Measurements from ENCODE around the gene ZNF236. TPM values are rescaled to one million over a fixed set of nuclear protein-coding genes. Genes with fewer than 3 reads are reported as not detected.

Gene ZNF236
- total RNA-seq, 1 donor from 2014 or later = 32.5 TPM

DNA sequence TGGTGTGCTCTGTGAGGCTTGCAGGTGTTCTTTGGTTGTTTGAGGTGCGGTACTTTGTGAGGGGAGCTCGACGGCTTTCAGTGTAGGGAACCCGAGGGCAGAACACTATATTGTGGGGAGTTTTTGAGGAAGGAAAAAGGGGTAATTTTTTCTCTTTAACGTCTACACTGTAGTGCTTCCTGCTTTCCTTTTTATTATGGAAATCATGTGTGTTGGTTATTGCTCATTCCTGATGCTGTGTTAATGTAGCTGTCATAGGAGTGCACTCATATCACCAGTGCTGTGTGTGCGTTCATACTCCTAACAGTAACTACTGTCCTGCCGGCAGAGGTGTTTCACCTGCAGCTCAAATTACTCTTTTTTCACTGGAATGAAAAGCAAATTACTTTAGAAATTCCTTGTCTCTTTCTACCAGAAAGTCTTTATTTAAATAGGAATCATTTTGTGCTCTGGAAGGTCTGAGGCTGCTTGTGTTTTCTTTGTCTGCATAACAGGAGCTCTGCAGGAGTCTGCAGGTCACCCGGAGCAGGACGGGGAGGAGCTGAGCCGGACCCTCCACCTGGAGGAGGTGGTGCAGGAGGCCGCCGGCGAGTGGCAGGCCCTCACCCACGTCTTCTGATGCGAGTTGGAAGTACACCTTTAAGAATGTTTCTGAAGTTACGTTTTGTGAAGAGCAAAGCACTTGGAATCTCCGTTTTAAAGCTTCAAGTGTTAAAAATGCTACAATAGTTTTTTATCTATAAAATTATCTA, 145.5 kb downstream of the ZNF236 start:
- Mint-ChIP-seq H3K27ac (no peak overlapping the region), H3K9me3 (ENCODE audit: low read depth) (peaks cover 9% of the 10 kb centered on the region), H3K4me3 (ENCODE audit: low read depth) (no peak overlapping the region), H3K36me3 (ENCODE audit: insufficient read depth) (peaks cover 27% of the 10 kb centered on the region), H3K27me3 (no peaks in the 10 kb centered on the region), H3K4me1 (ENCODE audit: low read depth) (no peaks in the 10 kb centered on the region)
- TF ChIP-seq, protein P1, sequence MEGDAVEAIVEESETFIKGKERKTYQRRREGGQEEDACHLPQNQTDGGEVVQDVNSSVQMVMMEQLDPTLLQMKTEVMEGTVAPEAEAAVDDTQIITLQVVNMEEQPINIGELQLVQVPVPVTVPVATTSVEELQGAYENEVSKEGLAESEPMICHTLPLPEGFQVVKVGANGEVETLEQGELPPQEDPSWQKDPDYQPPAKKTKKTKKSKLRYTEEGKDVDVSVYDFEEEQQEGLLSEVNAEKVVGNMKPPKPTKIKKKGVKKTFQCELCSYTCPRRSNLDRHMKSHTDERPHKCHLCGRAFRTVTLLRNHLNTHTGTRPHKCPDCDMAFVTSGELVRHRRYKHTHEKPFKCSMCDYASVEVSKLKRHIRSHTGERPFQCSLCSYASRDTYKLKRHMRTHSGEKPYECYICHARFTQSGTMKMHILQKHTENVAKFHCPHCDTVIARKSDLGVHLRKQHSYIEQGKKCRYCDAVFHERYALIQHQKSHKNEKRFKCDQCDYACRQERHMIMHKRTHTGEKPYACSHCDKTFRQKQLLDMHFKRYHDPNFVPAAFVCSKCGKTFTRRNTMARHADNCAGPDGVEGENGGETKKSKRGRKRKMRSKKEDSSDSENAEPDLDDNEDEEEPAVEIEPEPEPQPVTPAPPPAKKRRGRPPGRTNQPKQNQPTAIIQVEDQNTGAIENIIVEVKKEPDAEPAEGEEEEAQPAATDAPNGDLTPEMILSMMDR (IDR thresholded peaks at IDR 0.05; ENCODE audit: unreplicated experiment) = no peak
- DNase-seq (ENCODE audit: low spot score, unreplicated experiment) = no peak

DNA sequence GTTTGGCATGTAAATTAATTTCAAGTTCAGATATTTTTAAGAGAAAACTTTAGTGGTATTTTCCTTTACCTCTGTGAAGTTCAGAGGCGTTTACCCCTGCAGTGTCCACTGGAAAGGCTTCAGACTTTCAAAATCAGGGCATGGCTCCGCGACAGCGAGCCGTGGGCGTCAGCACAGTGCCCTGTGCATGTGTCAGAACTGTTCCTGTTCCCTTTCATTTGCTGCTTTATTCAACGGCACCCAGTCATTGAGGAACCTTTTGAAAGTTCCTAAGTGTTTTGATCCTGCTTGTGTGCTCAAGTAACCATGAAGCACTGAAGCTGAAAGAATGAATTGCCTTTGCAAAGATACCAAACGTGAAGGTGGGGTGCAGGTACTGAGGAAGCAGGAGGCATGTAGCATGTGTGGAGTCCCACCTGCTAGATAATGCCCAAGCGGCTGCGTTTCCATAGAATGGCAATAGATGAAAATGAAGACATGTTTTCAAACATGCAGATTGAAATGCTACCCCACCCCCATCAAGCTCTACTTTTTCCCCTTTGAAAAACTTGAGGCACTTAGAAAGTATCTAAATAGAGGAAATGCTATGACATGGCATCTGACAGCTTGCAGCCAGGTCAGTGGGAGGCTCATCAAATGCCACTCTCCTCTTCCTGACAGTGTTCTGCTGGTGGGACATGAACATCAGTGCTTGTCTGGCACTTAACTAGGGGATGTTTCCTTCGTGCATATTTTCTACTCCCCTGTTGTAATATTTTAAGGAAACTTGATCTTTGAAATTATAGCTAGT, 148.6 kb downstream of the ZNF236 start:
- DNase-seq (ENCODE audit: low spot score, unreplicated experiment) = no peak
- Mint-ChIP-seq H3K9me3 (ENCODE audit: low read depth) (no peaks in the 10 kb centered on the region), H3K27me3 (no peaks in the 10 kb centered on the region), H3K36me3 (ENCODE audit: insufficient read depth) (peaks cover 7% of the 10 kb centered on the region), H3K4me1 (ENCODE audit: low read depth) (peaks cover 5% of the 10 kb centered on the region), H3K4me3 (ENCODE audit: low read depth) (no peak overlapping the region), H3K27ac (no peak overlapping the region)
- TF ChIP-seq, protein P1 (IDR thresholded peaks at IDR 0.05; ENCODE audit: unreplicated experiment) = no peak

DNA sequence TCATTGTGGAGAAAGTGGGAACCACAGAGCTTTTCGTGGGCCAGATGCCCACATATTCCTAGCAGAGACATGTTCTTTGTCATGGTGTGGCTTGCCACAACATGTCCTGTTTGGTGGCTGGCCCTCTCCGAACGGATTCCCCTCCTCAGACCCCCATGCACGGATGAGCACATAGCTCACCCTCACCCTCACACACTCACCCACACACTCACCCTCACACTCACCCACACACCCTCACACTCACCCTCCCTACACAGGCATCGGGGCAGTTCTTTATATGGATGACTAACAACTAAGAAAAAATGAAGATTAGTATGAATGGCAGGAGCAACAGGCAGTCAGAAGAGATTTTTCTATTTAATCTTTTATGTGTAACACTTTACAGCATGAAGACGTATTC, 149.9 kb downstream of the ZNF236 start:
- TF ChIP-seq, protein P1 (IDR thresholded peaks at IDR 0.05; ENCODE audit: unreplicated experiment) = no peak
- Mint-ChIP-seq H3K27me3 (no peaks in the 10 kb centered on the region), H3K4me3 (ENCODE audit: low read depth) (no peak overlapping the region), H3K36me3 (ENCODE audit: insufficient read depth) (peaks cover 7% of the 10 kb centered on the region), H3K4me1 (ENCODE audit: low read depth) (peaks cover 5% of the 10 kb centered on the region), H3K27ac (no peak overlapping the region), H3K9me3 (ENCODE audit: low read depth) (no peaks in the 10 kb centered on the region)
- no peak for DNase-seq (ENCODE audit: low spot score, unreplicated experiment)

DNA sequence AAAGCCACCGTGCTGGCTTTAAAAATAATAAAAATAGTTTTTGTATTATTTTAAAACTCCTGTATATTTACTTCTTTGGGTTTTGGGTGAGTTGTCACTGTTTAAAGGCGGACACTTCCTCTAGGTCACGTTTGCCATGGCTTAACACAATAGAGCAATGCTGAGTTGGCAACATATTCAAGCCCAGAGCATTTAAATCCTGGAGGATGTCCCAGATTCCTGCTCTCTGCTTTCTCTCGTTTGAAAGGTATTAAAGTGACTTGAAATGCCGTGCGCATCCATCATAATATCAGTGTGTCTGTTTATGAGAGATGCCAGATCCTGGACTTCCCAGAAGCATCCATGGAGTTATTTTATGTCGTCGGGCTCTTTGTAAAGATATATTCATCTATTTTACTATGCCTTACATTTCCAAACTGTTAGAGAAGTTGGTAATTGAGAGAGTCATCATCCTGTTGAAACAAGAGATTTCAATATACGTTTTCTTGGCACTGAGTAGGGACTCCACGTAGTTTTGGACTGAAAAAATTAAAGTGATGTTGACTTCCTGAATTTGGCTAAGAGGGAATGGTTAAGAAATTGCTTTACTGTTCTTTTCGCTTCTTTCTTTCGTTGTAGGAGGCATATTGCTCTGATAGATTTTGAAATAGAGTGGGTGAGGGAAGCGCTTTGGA, 150.6 kb downstream of the ZNF236 start:
- peaks cover 6% of the 10 kb centered on the region for H3K36me3 Mint-ChIP-seq (ENCODE audit: insufficient read depth)
- H3K27ac Mint-ChIP-seq = no peak overlapping the region
- H3K9me3 Mint-ChIP-seq (ENCODE audit: low read depth) = no peaks in the 10 kb centered on the region
- no peak for DNase-seq (ENCODE audit: low spot score, unreplicated experiment)
- no peak overlapping the region for H3K4me3 Mint-ChIP-seq (ENCODE audit: low read depth)
- TF ChIP-seq, protein P1 (IDR thresholded peaks at IDR 0.05; ENCODE audit: unreplicated experiment) = no peak
- H3K4me1 Mint-ChIP-seq (ENCODE audit: low read depth) = peaks cover 5% of the 10 kb centered on the region
- no peaks in the 10 kb centered on the region for H3K27me3 Mint-ChIP-seq

Data from progenitor cell of endocrine pancreas (in vitro differentiated cells).